ENCODE measurements around the gene TMEM169.

TMEM169 gene

DNA sequence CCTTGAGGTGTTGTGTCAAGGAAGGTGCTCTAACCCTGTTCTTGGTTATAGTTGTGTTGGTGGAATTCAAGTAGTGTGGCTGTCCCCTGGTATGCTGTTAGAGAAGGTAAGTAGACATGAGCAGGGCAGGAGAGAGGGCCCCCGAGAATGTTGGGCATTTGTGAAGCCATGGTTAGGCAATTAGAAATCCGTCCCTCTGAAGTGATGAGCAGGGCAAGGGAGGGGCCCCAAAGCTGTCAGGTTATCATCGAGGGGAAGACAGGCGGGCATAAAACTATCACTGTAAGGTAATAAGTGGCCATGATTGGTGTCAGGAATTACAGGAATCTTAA lies 32.6 kb downstream of the TMEM169 start:
- H3K36me3 ChIP-seq (ENCODE audit: control insufficient read depth in 1 of 2, insufficient read depth in 2 of 2, low read depth in 1 of 2, low read length in 2 of 2), result peaks cover 11 to 83% of the 10 kb centered on the region in 2 experiments
- H3K79me1 ChIP-seq (replicated peaks; ENCODE audit: low read length, poor library complexity, severe bottlenecking), result peaks cover 5% of the 10 kb centered on the region
- H3K23ac ChIP-seq (ENCODE audit: low read length in 2 of 2), result no peak overlapping the region
- H3K27ac ChIP-seq (ENCODE audit: low read length, poor library complexity, severe bottlenecking), result peak overlapping the region; percentile 58
- peaks cover 4% of the 10 kb centered on the region for H3K4me1 ChIP-seq (ENCODE audit: control insufficient read depth, insufficient read depth, low read depth, low read length)
- H2BK5ac ChIP-seq (ENCODE audit: low read depth, low read length, poor library complexity, severe bottlenecking), result no peak overlapping the region
- no peak overlapping the region for H4K91ac ChIP-seq (ENCODE audit: low read length)
- H2AFZ ChIP-seq (ENCODE audit: low read depth, low read length), result no peak overlapping the region
- H3K14ac ChIP-seq (ENCODE audit: low read length in 2 of 2), result no peak overlapping the region
- H2BK12ac ChIP-seq (ENCODE audit: low read length in 2 of 2), result no peak overlapping the region
- 47% methylated on average over 4 of the region's 4 CpGs for WGBS
- H3K4ac ChIP-seq (ENCODE audit: low read depth in 1 of 2, low read length in 2 of 2), result no peak overlapping the region
- peak overlapping the region in 1 of 2 experiments; percentile 25 for H3K18ac ChIP-seq (ENCODE audit: low read depth in 1 of 2, low read length in 2 of 2)
- H3K9ac ChIP-seq (ENCODE audit: low read length), result peak overlapping the region; percentile 98
- no peaks in the 10 kb centered on the region for H3K9me3 ChIP-seq (ENCODE audit: control insufficient read depth, low read length)
- H4K8ac ChIP-seq (ENCODE audit: low read length), result peak overlapping the region; percentile 73
- H2BK15ac ChIP-seq (ENCODE audit: low read depth, poor library complexity, severe bottlenecking), result no peak overlapping the region
- no peak for DNase-seq
- no peaks in the 10 kb centered on the region for H3K27me3 ChIP-seq (ENCODE audit: control insufficient read depth in 1 of 2, insufficient read depth in 1 of 2, low read length in 2 of 2)
- no peak overlapping the region for H3K4me2 ChIP-seq (ENCODE audit: low read length, poor library complexity, severe bottlenecking)
- no peak overlapping the region for H2BK120ac ChIP-seq (ENCODE audit: low read depth, low read length)
- no peak overlapping the region for H3K4me3 ChIP-seq (ENCODE audit: insufficient read depth in 1 of 2, low read depth in 1 of 2, low read length in 2 of 2)
- peak overlapping the region; percentile 92 for H2AK5ac ChIP-seq (ENCODE audit: low read length, severe bottlenecking)

DNA sequence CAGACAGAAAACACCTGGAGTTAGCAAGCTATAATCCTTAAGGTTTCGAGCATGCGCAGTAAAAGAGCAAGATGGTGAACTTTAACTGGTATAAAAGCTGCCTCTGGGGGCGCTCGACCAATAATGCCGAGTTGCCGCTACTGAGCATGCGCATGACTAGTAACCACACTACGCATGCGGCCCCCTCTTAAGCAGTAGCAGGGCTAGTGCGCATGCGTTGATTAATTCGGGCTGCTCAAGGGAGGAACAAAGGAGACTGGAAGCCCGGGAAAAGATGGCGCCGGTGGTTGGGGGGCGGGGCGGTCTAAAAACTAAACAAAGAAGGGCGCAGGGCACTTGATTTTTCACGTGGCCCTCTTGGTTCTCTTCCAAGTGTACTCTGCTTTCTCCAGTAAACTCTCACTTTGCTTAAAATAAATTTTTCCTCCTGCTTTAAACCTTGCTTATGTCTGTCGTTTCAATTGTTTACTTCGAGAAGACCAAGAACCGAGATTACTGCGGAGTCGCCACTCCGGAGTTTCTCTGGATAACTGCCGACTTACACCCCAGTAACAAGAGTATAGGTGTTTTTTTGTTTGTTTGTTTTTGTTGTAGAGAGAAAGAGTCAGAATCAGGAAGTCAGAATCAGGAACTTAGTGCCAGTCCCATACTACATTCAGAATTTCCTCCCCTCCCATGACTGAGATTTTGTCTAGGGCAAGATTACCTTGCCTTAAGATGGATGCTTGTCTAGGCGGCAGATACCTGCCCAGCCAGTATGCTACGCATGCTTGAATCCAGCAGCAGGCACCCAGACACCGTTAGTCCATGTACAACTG lies 33.2 kb downstream of the TMEM169 start:
- Histone ChIP-seq H3K4me1 (ENCODE audit: control insufficient read depth, insufficient read depth, low read depth, low read length) (peaks cover 4% of the 10 kb centered on the region), H3K27me3 (ENCODE audit: control insufficient read depth in 1 of 2, insufficient read depth in 1 of 2, low read length in 2 of 2) (no peaks in the 10 kb centered on the region), H2BK12ac (ENCODE audit: low read length in 2 of 2) (no peak overlapping the region), H3K23ac (ENCODE audit: low read length in 2 of 2) (no peak overlapping the region), H3K4ac (ENCODE audit: low read depth in 1 of 2, low read length in 2 of 2) (peak overlapping the region; percentile 81 to 97), H2AFZ (ENCODE audit: low read depth, low read length) (no peak overlapping the region), H2BK120ac (ENCODE audit: low read depth, low read length) (no peak overlapping the region), H3K9me3 (ENCODE audit: control insufficient read depth, low read length) (no peaks in the 10 kb centered on the region), H3K9ac (ENCODE audit: low read length) (peak overlapping the region; percentile 97), H3K79me1 (replicated peaks; ENCODE audit: low read length, poor library complexity, severe bottlenecking) (peaks cover 6% of the 10 kb centered on the region), H2BK15ac (ENCODE audit: low read depth, poor library complexity, severe bottlenecking) (peak overlapping the region; percentile 67), H3K4me2 (ENCODE audit: low read length, poor library complexity, severe bottlenecking) (peak overlapping the region; percentile 47), H3K14ac (ENCODE audit: low read length in 2 of 2) (no peak overlapping the region), H3K36me3 (ENCODE audit: control insufficient read depth in 1 of 2, insufficient read depth in 2 of 2, low read depth in 1 of 2, low read length in 2 of 2) (peaks cover 11 to 88% of the 10 kb centered on the region in 2 experiments), H3K18ac (ENCODE audit: low read depth in 1 of 2, low read length in 2 of 2) (peak overlapping the region; percentile 28 to 92), H2BK5ac (ENCODE audit: low read depth, low read length, poor library complexity, severe bottlenecking) (peak overlapping the region; percentile 5), H2AK5ac (ENCODE audit: low read length, severe bottlenecking) (peak overlapping the region; percentile 97), H3K27ac (ENCODE audit: low read length, poor library complexity, severe bottlenecking) (peak overlapping the region; percentile 58), H4K8ac (ENCODE audit: low read length) (peak overlapping the region; percentile 99), H4K91ac (ENCODE audit: low read length) (peak overlapping the region; percentile 97), H3K4me3 (ENCODE audit: insufficient read depth in 1 of 2, low read depth in 1 of 2, low read length in 2 of 2) (peak overlapping the region in 1 of 2 experiments; percentile 83)
- 29% methylated on average over 28 of the region's 29 CpGs for WGBS
- DNase-seq, result peak; percentile 98

DNA sequence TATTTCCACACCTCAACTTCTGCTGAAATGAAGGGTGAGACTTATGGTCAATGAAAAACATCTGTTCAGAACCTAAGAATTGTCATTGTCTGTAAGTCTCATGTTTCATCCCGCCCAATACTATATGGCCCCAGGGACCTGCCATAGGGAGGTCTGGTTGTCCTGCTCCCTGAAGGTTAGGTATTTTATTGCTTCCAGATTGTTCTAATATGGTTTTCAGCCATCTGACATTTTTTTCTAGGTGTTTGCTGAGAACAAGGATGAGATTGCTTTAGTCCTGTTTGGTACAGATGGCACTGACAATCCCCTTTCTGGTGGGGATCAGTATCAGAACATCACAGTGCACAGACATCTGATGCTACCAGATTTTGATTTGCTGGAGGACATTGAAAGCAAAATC lies 34.7 kb downstream of the TMEM169 start:
- no peak overlapping the region for H3K14ac ChIP-seq (ENCODE audit: low read length in 2 of 2)
- H2AFZ ChIP-seq (ENCODE audit: low read depth, low read length), result no peak overlapping the region
- H3K23ac ChIP-seq (ENCODE audit: low read length in 2 of 2), result no peak overlapping the region

DNA sequence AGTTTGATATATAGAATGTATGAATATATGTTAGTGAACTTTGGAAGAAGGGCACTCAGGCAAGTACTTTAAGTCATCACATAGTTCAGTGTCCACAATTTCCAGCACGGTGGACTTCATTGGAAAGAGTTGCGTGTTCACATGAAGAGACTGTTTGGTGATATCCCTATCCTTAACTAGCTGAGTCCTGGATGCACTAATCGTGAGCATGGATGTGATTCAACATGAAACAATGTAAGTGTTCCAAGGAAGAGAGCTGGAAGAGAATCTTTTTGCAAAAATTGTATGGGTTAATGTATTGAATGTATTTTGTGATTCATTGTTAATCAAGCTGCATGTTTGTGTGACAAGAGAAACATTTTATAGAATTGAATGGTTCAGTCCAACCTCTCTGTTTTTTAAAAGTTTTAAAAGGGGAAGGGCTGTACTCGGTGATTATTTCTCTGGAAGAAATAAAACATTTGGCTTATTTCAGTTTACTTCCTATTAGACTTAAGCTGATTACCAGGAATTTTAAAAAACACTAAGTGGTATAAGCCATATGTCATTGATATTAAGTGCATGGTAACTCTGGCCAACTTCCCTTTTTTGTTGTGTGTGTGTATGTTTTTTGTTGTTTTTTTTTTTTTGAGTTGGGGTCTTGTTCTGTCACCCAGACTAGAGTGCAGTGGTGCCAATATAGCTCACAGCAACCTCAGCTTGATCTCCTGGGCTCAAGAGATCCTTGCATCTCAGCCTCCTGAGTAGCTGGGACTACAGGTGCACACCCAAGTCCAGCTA lies 36.0 kb downstream of the TMEM169 start:
- H2BK5ac ChIP-seq (ENCODE audit: low read depth, low read length, poor library complexity, severe bottlenecking), result no peak overlapping the region
- no peaks in the 10 kb centered on the region for H3K27me3 ChIP-seq (ENCODE audit: control insufficient read depth in 1 of 2, insufficient read depth in 1 of 2, low read length in 2 of 2)
- H3K4me2 ChIP-seq (ENCODE audit: low read length, poor library complexity, severe bottlenecking), result no peak overlapping the region
- DNase-seq, result peak; percentile 21
- H3K79me1 ChIP-seq (replicated peaks; ENCODE audit: low read length, poor library complexity, severe bottlenecking), result peaks cover 10% of the 10 kb centered on the region
- H2AFZ ChIP-seq (ENCODE audit: low read depth, low read length), result no peak overlapping the region
- H3K23ac ChIP-seq (ENCODE audit: low read length in 2 of 2), result no peak overlapping the region
- H2BK12ac ChIP-seq (ENCODE audit: low read length in 2 of 2), result no peak overlapping the region
- peaks cover 4% of the 10 kb centered on the region for H3K4me1 ChIP-seq (ENCODE audit: control insufficient read depth, insufficient read depth, low read depth, low read length)
- no peak overlapping the region for H3K18ac ChIP-seq (ENCODE audit: low read depth in 1 of 2, low read length in 2 of 2)
- no peak overlapping the region for H3K9ac ChIP-seq (ENCODE audit: low read length)
- H3K9me3 ChIP-seq (ENCODE audit: control insufficient read depth, low read length), result no peaks in the 10 kb centered on the region
- no peak overlapping the region for H2AK5ac ChIP-seq (ENCODE audit: low read length, severe bottlenecking)
- H3K27ac ChIP-seq (ENCODE audit: low read length, poor library complexity, severe bottlenecking), result no peak overlapping the region
- no peak overlapping the region for H2BK15ac ChIP-seq (ENCODE audit: low read depth, poor library complexity, severe bottlenecking)
- H3K4me3 ChIP-seq (ENCODE audit: insufficient read depth in 1 of 2, low read depth in 1 of 2, low read length in 2 of 2), result no peak overlapping the region
- no peak overlapping the region for H4K91ac ChIP-seq (ENCODE audit: low read length)
- WGBS, result 62% methylated on average over 3 of the region's 4 CpGs
- no peak overlapping the region for H3K4ac ChIP-seq (ENCODE audit: low read depth in 1 of 2, low read length in 2 of 2)
- peaks cover 15 to 91% of the 10 kb centered on the region in 2 experiments for H3K36me3 ChIP-seq (ENCODE audit: control insufficient read depth in 1 of 2, insufficient read depth in 2 of 2, low read depth in 1 of 2, low read length in 2 of 2)
- no peak overlapping the region for H3K14ac ChIP-seq (ENCODE audit: low read length in 2 of 2)
- H2BK120ac ChIP-seq (ENCODE audit: low read depth, low read length), result no peak overlapping the region
- H4K8ac ChIP-seq (ENCODE audit: low read length), result no peak overlapping the region

More for the DNA sequence above, 34.7 kb downstream of the TMEM169 start:
- Histone ChIP-seq H2BK12ac (ENCODE audit: low read length in 2 of 2) (no peak overlapping the region), H3K4me1 (ENCODE audit: control insufficient read depth, insufficient read depth, low read depth, low read length) (peaks cover 4% of the 10 kb centered on the region), H4K8ac (ENCODE audit: low read length) (no peak overlapping the region), H3K27ac (ENCODE audit: low read length, poor library complexity, severe bottlenecking) (no peak overlapping the region), H3K27me3 (ENCODE audit: control insufficient read depth in 1 of 2, insufficient read depth in 1 of 2, low read length in 2 of 2) (no peaks in the 10 kb centered on the region), H3K36me3 (ENCODE audit: control insufficient read depth in 1 of 2, insufficient read depth in 2 of 2, low read depth in 1 of 2, low read length in 2 of 2) (peaks cover 15 to 91% of the 10 kb centered on the region in 2 experiments), H2BK15ac (ENCODE audit: low read depth, poor library complexity, severe bottlenecking) (no peak overlapping the region), H2AK5ac (ENCODE audit: low read length, severe bottlenecking) (peak overlapping the region; percentile 9), H3K79me1 (replicated peaks; ENCODE audit: low read length, poor library complexity, severe bottlenecking) (peaks cover 9% of the 10 kb centered on the region), H3K4me3 (ENCODE audit: insufficient read depth in 1 of 2, low read depth in 1 of 2, low read length in 2 of 2) (no peak overlapping the region), H2BK120ac (ENCODE audit: low read depth, low read length) (no peak overlapping the region), H3K9me3 (ENCODE audit: control insufficient read depth, low read length) (no peaks in the 10 kb centered on the region), H3K18ac (ENCODE audit: low read depth in 1 of 2, low read length in 2 of 2) (no peak overlapping the region), H2BK5ac (ENCODE audit: low read depth, low read length, poor library complexity, severe bottlenecking) (no peak overlapping the region), H4K91ac (ENCODE audit: low read length) (no peak overlapping the region), H3K4ac (ENCODE audit: low read depth in 1 of 2, low read length in 2 of 2) (no peak overlapping the region), H3K4me2 (ENCODE audit: low read length, poor library complexity, severe bottlenecking) (no peak overlapping the region), H3K9ac (ENCODE audit: low read length) (peak overlapping the region; percentile 28)
- 100% methylated on average over 1 of the region's 1 CpG for WGBS
- no peak for DNase-seq

All from mesenchymal stem cell (in vitro differentiated cells and primary cell).